ENCODE data around the gene IFI27.

The IFI27 gene

DNA sequence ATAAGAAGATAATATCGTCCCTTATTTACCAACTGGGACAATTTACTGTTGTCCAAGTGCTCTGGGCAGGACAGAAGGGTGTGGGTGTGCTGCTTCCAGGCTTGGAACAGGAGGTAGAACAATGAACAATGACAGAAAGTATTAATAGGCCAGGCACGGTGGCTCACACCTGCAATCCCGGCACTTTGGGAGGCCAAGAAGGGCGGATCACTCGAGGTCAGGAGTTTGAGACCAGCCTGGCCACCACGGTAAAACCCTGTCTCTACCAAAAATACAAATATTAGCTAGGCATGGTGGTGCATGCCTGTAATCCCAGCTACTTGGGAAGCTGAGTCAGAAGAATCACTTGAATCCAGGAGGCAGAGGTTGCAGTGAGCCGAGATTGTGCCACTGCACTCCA is 2.5 kb downstream of the IFI27 start:
- TF ChIP-seq, protein P1, sequence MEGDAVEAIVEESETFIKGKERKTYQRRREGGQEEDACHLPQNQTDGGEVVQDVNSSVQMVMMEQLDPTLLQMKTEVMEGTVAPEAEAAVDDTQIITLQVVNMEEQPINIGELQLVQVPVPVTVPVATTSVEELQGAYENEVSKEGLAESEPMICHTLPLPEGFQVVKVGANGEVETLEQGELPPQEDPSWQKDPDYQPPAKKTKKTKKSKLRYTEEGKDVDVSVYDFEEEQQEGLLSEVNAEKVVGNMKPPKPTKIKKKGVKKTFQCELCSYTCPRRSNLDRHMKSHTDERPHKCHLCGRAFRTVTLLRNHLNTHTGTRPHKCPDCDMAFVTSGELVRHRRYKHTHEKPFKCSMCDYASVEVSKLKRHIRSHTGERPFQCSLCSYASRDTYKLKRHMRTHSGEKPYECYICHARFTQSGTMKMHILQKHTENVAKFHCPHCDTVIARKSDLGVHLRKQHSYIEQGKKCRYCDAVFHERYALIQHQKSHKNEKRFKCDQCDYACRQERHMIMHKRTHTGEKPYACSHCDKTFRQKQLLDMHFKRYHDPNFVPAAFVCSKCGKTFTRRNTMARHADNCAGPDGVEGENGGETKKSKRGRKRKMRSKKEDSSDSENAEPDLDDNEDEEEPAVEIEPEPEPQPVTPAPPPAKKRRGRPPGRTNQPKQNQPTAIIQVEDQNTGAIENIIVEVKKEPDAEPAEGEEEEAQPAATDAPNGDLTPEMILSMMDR (IDR thresholded peaks at IDR 0.05; ENCODE audit: control insufficient read depth, extremely low read depth, insufficient read depth): no peak
- no peak for DNase-seq (ENCODE audit: low read depth)
- no peak overlapping the region for H3K4me3 ChIP-seq (ENCODE audit: low read depth, low read length)

DNA sequence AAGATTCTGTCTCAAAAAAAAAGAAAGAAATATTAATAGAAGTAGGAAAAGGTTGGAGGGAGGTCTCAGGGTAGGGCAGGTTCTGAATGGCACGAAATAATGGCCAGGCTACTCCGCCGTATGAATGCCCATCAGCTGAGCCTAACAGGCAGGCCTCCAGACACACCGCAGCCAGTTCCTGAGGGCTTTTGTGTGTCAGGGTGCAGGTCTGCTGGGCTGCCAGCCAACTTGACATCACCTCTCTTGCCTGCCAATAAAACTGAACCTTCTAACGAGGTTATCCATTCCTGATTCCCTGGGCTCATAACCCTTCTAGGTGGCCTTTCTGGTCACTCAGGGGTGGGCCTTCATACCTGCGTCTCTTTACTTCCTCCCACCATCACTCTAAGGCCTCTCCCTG is 3.0 kb downstream of the IFI27 start:
- H3K4me3 ChIP-seq (ENCODE audit: low read depth, low read length): no peak overlapping the region
- no peak for DNase-seq (ENCODE audit: low read depth)
- TF ChIP-seq, protein P1 (IDR thresholded peaks at IDR 0.05; ENCODE audit: control insufficient read depth, extremely low read depth, insufficient read depth): no peak

DNA sequence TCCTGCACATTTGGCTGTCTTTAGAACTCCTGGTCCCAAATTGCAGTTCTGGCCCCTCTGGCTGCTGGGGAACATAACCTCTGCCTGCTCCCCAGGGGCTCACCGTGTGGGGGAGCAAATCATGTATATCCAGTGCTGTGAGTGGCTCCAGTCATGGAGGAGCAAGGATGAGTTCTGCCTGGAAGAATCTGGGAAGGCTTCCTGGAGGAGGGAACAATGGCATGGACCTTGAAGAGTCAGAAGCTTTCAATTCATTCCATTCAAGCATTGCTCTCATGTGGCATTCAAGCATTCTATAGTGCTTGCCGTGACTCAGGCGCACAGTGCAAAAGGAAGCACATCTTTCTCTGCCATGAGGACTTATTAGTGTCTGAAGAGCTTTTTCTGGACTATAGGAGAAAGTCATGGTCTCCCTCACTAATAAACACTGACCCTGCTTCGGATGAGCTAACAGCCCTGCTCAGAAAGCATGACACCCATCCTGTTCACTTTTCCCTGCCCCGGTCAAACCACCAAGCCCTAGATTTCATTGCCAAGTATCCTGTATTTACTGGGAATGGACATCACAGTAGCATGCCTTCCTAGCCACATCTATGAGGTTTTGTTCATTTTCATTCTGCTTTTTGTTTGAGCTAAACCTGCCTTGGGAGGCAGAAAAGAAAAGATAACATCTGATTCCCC is 3.5 kb downstream of the IFI27 start:
- TF ChIP-seq, protein P1 (IDR thresholded peaks at IDR 0.05; ENCODE audit: control insufficient read depth, extremely low read depth, insufficient read depth): no peak
- DNase-seq (ENCODE audit: low read depth): no peak
- H3K4me3 ChIP-seq (ENCODE audit: low read depth, low read length): no peak overlapping the region

DNA sequence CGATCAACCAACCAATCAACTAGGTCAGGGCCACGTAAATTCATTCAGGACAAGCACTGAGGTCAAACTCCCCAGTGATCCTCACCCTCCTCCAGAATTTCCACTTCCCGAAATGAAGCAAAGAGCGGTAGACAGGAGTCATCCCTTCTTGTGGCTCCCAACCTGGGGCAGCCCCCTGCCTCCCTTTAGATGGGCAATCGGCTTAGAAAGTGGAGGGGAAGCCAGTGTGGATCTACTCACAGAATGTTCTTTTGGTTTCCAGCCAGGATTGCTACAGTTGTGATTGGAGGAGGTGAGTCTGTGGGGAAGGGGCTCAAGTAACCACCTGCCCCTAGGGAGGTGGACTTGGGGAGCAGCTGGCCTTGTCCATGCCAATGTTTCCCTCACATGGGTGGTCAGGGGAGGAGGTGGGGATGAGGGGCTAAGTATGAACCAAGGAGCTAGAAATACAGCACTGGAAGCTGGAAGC is 4.1 kb downstream of the IFI27 start:
- no peak for DNase-seq (ENCODE audit: low read depth)
- TF ChIP-seq, protein P1 (IDR thresholded peaks at IDR 0.05; ENCODE audit: control insufficient read depth, extremely low read depth, insufficient read depth): no peak
- no peak overlapping the region for H3K4me3 ChIP-seq (ENCODE audit: low read depth, low read length)

DNA sequence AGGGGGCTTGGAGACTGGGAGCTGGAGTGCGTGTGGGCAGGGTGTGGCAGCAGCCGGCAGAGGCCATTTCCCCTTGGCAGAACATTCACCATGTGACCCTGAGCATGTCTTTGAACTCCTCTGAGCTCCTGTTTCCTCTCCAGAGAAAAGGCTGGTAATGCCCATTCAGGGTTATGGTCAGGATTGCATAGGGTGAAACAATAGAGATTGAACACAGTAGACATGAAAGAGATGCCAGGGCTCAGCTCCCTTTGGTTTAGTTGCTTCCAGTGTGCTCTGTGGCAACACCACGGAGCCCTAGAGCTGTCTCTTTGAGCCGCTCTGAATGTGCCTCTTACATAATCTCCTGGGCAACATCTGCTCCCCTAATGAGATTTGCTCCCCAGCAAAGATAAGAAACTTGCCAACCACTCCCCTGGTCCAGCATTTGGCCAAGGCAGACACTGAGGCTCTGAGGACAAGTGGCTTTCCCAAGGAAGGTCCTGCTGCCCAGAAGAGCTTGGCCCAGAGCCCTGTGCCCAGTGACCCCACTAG is 4.6 kb downstream of the IFI27 start:
- TF ChIP-seq, protein P1 (IDR thresholded peaks at IDR 0.05; ENCODE audit: control insufficient read depth, extremely low read depth, insufficient read depth): no peak
- DNase-seq (ENCODE audit: low read depth): no peak
- no peak overlapping the region for H3K4me3 ChIP-seq (ENCODE audit: low read depth, low read length)

DNA sequence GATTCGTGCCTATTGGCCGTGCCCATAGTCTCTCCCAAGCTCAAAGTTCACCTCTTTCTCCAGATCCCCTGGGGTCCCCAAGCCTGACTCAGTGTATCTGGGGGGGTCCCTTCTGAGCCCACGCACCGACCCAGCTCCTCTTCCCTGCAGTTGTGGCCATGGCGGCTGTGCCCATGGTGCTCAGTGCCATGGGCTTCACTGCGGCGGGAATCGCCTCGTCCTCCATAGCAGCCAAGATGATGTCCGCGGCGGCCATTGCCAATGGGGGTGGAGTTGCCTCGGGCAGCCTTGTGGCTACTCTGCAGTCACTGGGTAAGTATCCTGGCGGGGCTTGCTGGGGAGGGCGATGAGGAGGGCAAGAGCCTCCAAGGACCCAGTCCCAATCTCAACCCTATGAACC is 5.1 kb downstream of the IFI27 start:
- no peak overlapping the region for H3K4me3 ChIP-seq (ENCODE audit: low read depth, low read length)
- TF ChIP-seq, protein P1 (IDR thresholded peaks at IDR 0.05; ENCODE audit: control insufficient read depth, extremely low read depth, insufficient read depth): no peak
- DNase-seq (ENCODE audit: low read depth): no peak

DNA sequence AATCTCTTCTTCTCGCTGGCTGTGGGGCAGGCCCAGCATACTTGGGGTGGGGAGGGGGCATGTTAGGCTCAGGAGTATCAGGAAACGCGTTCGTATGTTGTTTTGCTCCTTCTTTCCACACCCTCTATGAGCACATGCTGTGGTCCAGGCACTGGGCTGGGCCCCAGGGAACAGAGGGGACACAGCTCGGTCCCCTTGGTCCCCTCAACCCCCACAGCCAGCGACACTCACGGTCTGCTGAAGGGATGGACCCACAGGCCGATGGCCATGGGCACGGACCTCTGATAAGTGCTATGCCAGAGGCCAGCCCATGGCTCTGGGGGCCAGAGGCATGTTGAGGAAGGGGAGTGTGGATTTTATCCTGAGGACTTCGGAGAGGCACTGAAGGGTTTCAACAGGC is 6.2 kb downstream of the IFI27 start:
- no peak for DNase-seq (ENCODE audit: low read depth)
- H3K4me3 ChIP-seq (ENCODE audit: low read depth, low read length): no peak overlapping the region
- TF ChIP-seq, protein P1 (IDR thresholded peaks at IDR 0.05; ENCODE audit: control insufficient read depth, extremely low read depth, insufficient read depth): no peak

Measured in LNCaP clone FGC (cell line).